Activated naive CD4-positive, alpha-beta T cell treated with anti-CD3 and anti-CD28 coated beads, Interleukin-2, amount 50 U/mL, for 72 hours (primary cell): Measurements from ENCODE around the gene RARS2. TPM values are rescaled to one million over a fixed set of nuclear protein-coding genes. Genes with fewer than 3 reads are reported as not detected.

Source experiments
- ATAC-seq, 2 donors: fragments of 150-1000 bp; cut with Tn5 transposase; 2 replicates each; pipeline ENCODE4 v1.10.0; 2021; ENCODE audit warnings: mild to moderate bottlenecking in 2 of 2, moderate library complexity in 2 of 2
- DNase-seq, 2 donors: peaks; one replicate each; pipeline ENCODE4 v3.0.0; 2021 to 2022; ENCODE audit warnings: low spot score in 2 of 2
- H3K27ac Mint-ChIP-seq, 2 donors: one replicate each; pipeline ENCODE4 v1.8.0; 2022; ENCODE audit warnings: mild to moderate bottlenecking in 2 of 2, mixed read lengths in 2 of 2
- H3K36me3 Mint-ChIP-seq, 2 donors: one replicate each; pipeline ENCODE4 v1.8.0; 2022; ENCODE audit warnings: mixed read lengths in 2 of 2
- H3K9me3 Mint-ChIP-seq, 2 donors: one replicate each; pipeline ENCODE4 v1.8.0; 2022; ENCODE audit warnings: mixed read lengths in 2 of 2
- total RNA-seq, 2 donors: library from RNA; stranded (reverse); gene quantifications; one replicate each; pipeline ENCODE4 v1.2.3, GENCODE V29; 2022

RARS2 gene
- total RNA-seq, 2 donors from 2014 or later, result 22.5 to 27.3 TPM

DNA sequence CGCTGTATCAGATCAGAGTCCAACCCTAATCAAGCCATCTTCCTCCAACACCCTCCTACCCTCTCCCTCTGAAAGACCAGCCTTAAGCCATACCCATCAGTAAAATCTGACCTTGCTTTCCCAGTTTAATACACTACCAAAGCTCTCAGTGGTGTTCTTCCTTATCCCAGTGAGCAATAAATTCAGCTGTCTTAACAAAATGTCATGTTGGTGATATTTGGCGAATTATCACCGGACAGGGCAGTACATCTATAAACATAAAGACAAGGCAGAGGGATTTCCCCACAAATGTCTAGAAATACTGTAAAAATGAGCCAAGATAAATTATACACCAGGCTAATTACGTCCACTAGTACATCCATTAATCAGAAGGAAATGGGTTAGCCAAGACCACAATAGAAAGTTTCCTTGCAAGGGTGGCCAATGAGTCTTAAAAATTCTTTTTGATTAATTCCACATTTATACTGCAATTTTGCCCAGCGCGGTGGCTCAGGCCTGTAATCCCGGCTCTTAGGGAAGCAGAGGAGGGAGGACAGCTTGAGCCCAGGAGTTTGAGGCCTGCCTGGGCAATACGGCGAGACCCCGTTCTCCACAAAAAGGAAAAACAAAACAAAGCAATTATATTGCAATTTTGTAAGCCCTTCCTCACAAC is 905 bp downstream of the RARS2 start:
- ATAC-seq (no peak), DNase-seq (no peak)
- Mint-ChIP-seq H3K27ac (peak overlapping the region; percentile 96 to 97), H3K36me3 (peaks cover 22 to 32% of the 10 kb centered on the region in 2 donors), H3K9me3 (no peaks in the 10 kb centered on the region)

DNA sequence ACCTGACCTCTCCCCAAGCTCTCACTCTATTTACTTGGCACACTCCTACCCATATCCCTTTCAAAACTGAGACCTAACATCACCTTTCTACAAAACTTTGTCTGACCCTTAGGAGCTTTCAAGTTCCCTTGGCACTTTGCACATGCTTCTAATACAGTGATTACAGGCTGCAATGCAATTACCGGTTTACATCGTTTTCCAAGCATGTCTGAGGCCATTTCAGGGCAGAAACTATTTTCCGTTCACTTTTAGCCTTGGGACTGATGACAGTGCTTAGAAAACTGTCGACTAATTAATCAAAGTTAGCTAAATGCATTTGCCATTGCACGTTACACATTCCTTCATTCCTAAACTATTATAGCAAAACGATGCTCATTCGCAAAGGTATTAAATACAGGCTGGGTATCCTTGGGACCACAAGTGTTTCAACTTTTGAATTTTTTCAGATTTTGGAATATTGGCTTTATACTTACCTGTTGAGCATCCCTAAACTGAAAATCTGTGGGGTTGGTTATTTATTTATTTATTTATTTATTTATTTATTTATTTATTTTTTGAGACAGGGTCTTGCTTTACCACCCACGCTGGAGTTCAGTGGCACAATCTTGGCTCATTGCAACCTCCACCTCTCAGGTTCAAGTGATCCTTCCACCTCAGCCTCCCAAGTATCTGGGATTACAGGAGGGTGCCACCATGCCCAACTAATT is 3.3 kb downstream of the RARS2 start:
- Mint-ChIP-seq H3K36me3 (peaks cover 22 to 31% of the 10 kb centered on the region in 2 donors), H3K27ac (no peak overlapping the region), H3K9me3 (no peaks in the 10 kb centered on the region)
- no peak for ATAC-seq
- no peak for DNase-seq

DNA sequence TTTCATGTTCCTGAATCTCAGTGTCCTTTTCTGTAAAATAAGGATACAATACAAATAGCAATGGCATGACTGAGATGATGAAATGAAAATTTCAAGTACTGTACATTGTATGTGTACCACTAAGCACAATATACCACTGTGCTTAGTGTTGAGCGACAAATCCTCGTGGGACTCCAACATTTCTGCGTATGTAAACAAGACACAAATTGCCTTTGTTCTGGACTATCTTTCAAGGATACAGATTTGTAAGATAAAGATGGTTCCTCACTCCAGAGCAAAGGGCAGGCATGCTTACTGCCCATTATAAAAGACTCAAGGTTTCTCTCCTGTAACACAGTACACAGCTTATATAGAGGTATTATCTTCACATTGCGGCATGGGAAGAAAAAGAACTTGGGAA is 6.0 kb downstream of the RARS2 start:
- DNase-seq (no peak), ATAC-seq (no peak)
- Mint-ChIP-seq H3K36me3 (peaks cover 11 to 12% of the 10 kb centered on the region in 2 donors), H3K27ac (no peak overlapping the region), H3K9me3 (no peaks in the 10 kb centered on the region)

DNA sequence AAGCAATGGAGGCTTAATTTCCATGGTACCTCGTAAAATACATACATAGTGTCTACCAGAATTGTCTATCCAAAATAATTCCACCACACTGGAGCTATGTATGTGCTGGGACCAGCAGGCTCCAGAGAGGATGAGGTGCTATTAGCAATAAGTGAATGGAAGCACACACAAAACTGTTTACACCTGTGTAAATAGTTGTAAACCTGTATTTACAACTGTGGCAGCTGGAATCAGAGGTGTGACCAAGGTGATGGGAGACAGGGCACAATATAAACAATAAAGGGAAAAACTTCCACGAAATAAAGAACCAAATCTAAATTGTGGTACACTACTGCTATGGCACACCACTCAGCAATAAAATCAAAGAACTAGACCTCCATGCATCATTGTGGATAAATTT is 14.4 kb downstream of the RARS2 start:
- Mint-ChIP-seq H3K36me3 (peaks cover 20 to 28% of the 10 kb centered on the region in 2 donors), H3K9me3 (peaks cover 3 to 8% of the 10 kb centered on the region in 2 donors), H3K27ac (peak overlapping the region in 1 of 2 donors; percentile 43)
- DNase-seq (no peak), ATAC-seq (no peak)

DNA sequence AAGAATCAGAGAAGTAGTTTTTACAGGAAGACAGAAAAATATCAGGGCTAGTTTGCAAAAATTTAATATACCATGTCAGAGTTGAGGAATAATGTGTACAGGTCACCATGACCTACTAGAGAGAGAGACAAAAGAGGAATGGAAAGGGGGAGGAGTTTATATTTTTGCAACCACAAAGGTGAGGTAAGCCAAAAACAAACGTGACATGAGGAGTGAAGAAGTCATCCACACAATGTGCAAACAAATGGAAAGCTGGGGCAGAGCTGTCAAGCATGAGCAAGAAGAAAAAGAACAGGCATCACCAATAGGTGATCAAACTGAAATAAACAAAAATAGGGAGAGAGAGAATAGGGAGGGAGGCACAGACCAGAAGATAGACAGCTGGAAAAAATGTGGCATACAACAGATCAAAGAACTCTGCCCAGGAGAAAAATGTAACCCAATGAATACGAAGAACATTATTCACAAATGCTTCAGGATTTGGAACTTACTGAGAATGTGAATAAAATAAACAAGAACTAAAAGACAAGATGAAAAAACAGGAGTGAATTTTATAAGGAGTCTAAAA is 15.5 kb downstream of the RARS2 start:
- no peak for DNase-seq
- H3K36me3 Mint-ChIP-seq, result peaks cover 20 to 28% of the 10 kb centered on the region in 2 donors
- ATAC-seq, result no peak
- peaks cover 3 to 8% of the 10 kb centered on the region in 2 donors for H3K9me3 Mint-ChIP-seq
- H3K27ac Mint-ChIP-seq, result peak overlapping the region in 1 of 2 donors; percentile 43

DNA sequence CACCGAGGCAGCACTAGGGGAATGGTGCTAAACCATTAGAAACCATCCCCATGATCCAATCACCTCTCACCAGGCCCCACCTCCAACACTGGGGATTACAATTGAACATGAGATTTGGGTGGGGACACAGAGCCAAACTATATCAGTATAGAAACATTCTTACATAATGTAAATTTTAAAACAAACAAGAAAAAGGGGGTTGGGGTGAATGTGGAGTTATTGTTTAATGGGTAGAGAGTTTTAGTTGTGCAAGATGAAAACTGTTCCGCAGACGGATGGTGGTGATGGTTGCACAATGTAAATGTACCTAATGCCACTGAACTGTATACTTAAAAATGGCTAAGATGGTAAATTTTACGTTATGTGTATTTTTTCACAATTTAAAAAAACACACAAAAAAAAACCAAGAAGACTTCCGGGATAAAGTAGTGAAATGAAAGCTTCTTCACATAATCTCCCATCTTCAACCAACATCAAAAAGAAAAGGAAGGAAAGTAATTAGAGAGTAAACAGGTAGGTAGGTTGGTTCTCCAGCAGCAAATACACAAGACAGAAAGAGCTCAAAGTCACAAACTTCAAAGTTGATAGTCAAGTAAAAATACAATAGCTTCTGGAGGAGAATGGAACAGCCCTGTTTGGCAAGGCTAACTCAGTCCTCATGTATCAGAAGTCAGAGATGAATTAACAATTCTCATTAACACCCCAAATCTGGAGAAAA is 16.3 kb downstream of the RARS2 start:
- ATAC-seq (no peak), DNase-seq (no peak)
- Mint-ChIP-seq H3K36me3 (peaks cover 20 to 28% of the 10 kb centered on the region in 2 donors), H3K27ac (peak overlapping the region in 1 of 2 donors; percentile 43), H3K9me3 (peaks cover 3 to 8% of the 10 kb centered on the region in 2 donors)

DNA sequence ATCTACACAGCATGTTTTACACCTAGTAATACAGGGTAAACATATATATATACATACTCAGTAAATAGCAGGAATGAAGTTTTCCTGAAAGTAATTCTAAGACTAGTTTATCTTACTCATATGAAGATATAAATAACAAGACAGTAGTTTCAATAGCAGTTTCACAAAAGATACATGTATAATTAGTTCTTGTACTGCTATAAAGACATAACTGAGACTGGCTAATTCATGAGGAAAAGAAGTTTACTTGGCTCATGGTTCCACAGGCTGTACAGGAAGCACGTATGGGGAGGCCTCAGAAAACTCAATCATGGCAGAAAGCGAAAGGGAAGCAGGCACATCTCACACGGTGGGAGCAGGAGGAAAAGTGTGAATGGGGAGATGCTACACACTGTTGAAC is 16.9 kb downstream of the RARS2 start:
- ATAC-seq, result peak in 1 of 2 donors; percentile 35
- DNase-seq, result no peak
- Mint-ChIP-seq H3K36me3 (peaks cover 20 to 28% of the 10 kb centered on the region in 2 donors), H3K9me3 (peaks cover 3 to 8% of the 10 kb centered on the region in 2 donors), H3K27ac (peak overlapping the region in 1 of 2 donors; percentile 43)

DNA sequence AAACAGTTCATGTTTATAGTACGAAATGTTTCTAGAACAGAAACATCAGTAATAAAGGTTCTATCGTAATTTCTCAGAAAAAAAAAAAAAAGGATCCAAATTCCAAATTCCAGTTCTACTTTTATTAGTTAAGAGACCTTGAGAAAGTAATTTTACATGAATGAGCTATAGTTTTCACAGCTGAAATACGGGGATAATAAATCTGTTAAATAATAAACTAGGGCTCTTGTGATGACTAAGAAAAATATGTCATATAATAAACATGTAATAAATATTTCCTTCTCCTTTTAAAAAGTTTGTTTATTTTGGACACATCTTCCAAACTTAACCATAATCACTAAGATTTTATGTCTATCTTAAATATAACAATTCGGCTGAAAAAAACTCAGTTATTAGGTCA is 17.8 kb downstream of the RARS2 start:
- Mint-ChIP-seq H3K27ac (no peak overlapping the region), H3K36me3 (peaks cover 20 to 22% of the 10 kb centered on the region in 2 donors), H3K9me3 (peaks cover 3 to 8% of the 10 kb centered on the region in 2 donors)
- DNase-seq (no peak), ATAC-seq (no peak)

DNA sequence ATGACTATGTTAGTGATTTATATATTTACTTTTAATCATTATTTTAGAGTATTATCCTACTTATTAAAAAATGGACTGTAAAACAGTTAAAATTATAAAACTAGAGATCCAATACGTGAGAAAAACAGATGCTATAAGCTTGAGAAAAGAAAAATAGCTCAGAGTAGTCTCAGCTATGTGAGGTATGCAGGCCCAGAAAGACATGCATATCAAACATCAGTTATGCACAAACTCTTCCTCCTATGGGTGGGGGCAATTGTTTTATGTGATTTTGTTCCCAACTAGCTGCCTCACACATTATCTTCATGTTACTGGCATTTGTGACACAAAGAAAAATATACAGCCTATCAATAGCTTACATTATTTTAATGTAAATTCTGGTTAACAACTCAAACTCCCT is 28.8 kb downstream of the RARS2 start:
- Mint-ChIP-seq H3K27ac (no peak overlapping the region), H3K36me3 (no peaks in the 10 kb centered on the region)
- ATAC-seq, result no peak

DNA sequence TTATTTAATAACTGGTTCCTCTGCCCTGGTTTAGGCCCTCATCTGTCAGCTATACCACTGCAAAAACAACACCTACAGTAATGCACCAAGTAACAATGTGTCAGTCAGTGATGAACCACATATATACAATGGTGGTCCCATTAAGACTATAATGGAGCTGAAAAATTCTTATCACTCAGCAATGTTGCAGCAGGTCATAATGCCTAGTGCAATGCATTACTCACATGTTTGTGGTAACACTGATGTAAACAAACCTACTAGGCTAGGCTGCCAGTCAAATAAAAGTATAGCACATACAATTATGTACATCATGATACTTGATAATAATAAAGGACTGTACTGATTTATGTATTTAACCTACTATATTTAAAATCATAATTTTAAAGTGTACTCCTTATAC is 31.3 kb downstream of the RARS2 start:
- Mint-ChIP-seq H3K27ac (no peak overlapping the region), H3K36me3 (peaks cover 5 to 8% of the 10 kb centered on the region in 2 donors), H3K9me3 (no peaks in the 10 kb centered on the region)
- ATAC-seq (no peak), DNase-seq (no peak)

More for the DNA sequence above, 28.8 kb downstream of the RARS2 start:
- DNase-seq, result no peak
- no peaks in the 10 kb centered on the region for H3K9me3 Mint-ChIP-seq

DNA sequence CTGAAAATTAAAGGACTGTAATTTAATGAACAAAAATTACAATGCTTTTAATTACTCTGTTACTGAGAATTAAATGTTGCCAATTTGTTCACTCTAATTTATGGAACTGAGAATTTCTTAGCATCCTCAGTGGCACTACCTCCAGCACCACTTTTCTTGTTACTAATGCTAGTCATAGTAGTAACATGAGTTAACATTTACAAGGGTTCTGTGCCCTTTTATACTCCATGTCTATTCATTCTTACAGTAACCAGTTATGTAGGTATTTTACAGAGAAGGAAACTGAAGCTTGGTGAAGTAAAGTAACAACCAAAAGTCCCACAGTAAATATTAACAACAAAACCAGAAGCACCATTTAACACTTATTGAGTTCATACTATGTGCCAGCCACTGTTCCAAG is 34.3 kb downstream of the RARS2 start:
- peak; percentile 40 to 59 for ATAC-seq
- no peak overlapping the region for H3K27ac Mint-ChIP-seq
- no peak for DNase-seq
- H3K36me3 Mint-ChIP-seq, result peaks cover 5 to 15% of the 10 kb centered on the region in 2 donors
- H3K9me3 Mint-ChIP-seq, result no peaks in the 10 kb centered on the region

DNA sequence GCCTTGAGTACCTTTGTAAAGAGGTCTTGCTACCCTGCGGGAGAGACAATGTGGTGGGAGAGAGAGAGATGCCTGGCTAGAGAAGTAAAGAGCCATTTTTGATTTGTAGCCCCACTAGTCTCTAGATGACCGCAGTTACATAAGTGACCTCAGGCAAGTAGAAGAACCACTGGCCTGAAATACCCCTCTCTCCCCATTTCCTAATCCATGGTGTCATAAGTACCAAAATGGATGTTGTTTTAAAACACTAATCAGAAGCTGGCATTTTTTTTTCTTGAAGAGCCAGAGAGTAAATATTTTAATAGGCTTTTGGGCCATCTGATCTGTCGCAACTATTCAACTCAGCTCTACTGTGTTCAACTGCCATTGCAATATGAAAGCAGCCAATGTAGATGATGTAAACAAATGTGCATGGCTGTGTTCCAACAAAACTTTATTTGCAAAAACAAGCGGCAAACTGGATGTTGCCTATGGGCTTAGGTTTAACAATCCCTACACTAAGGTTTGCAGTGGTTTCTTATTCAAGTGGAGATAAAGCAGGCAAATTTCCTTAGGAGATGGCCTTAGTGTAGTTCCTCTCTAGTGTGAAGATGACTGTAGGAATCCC is 36.5 kb downstream of the RARS2 start:
- Mint-ChIP-seq H3K27ac (no peak overlapping the region), H3K36me3 (peaks cover 5 to 15% of the 10 kb centered on the region in 2 donors), H3K9me3 (no peaks in the 10 kb centered on the region)
- ATAC-seq (no peak), DNase-seq (no peak)

DNA sequence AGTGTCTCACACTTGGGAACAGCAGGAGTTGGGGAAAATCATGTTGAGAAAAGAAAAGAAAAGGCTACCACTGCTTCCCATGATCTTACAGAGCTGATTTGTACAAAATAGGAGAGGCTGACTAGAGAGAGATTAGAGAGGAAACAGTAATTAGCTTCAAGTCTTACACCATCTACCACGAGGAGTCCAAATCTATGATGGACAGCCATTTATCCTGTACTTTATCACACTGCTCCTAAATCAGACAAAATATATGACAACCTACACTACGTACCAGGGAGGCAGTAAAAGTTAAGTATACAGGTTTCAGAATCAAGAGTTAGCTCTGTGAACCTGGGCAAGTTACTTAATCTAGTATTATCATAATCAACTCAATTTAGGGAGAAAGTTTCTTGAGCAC is 38.0 kb downstream of the RARS2 start:
- no peak for DNase-seq
- Mint-ChIP-seq H3K36me3 (peaks cover 5 to 15% of the 10 kb centered on the region in 2 donors), H3K9me3 (no peaks in the 10 kb centered on the region), H3K27ac (peak overlapping the region in 1 of 2 donors; percentile 51)
- no peak for ATAC-seq

DNA sequence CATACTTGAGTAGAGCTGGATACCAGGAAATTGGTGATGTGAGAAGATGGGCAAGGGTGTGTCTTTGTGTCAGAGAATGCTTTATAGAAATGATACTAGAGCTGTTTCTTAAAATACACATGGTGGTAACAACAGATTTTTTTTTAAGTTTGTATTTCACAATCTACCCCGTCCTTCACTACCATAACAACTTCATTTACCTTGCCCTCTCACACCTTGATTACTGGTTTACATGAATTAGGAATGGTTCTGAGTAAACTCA is 45.4 kb downstream of the RARS2 start:
- Mint-ChIP-seq H3K36me3 (peaks cover 15 to 19% of the 10 kb centered on the region in 2 donors), H3K9me3 (no peaks in the 10 kb centered on the region), H3K27ac (no peak overlapping the region)
- DNase-seq (no peak), ATAC-seq (no peak)

DNA sequence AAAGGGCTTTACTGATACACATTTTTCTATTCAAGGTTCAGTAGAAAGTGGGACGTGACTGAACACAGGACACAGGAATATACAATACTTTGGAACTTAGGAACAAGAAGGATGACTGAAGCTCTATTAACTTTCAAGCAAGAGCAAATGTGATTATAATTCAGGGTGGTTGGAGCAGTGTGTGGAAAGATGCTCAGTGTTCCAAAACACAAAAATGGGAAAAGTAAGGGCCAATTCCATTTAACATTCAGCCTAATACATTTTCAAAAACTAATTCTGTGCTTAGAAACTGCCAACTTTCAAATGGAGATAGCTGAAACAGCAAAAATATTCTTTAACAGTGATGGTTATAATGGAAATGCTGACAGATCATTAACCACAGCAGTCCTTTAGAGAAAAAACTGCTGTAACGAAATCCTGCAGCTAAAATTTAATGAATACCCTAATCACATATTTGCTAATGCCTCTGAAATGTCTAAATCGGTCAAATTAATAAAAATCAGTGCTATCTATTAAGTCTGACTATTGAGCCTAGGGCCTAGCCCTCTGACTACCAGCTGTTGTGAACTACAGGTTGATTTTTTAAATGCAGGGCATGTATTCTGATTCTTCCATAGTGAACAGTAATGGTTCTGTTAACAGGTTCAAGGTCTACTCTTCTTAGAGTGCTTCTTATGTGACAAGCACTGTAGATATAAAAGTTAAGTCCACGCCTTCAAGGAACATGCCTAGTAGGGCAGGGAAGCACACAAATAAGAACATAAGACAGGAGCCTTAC is 45.9 kb downstream of the RARS2 start:
- Mint-ChIP-seq H3K36me3 (peaks cover 15 to 23% of the 10 kb centered on the region in 2 donors), H3K27ac (no peak overlapping the region), H3K9me3 (no peaks in the 10 kb centered on the region)
- ATAC-seq (no peak), DNase-seq (no peak)

DNA sequence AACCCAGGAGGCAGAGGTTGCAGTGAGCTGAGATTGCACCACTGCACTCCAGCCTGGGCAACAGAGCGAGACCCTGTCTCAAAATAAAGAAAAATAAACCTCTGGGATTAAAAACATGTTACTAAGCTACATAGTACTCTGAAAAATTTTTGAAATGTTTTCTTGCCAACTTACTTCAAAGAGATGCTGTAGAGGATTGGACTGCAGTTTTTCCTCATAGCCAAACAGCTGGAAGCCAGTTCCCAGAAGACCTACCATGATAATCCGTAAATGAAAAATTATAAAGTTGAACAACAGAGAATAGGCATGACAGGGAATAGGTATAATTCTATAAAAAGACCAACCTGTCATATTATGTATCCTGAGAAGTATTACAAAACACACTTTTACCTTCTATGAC is 48.0 kb downstream of the RARS2 start:
- ATAC-seq, result no peak
- DNase-seq, result no peak
- Mint-ChIP-seq H3K9me3 (no peaks in the 10 kb centered on the region), H3K27ac (no peak overlapping the region), H3K36me3 (peaks cover 15 to 23% of the 10 kb centered on the region in 2 donors)
